Fibroblast of lung (primary cell): ENCODE data around the gene CTDSP1.

ENCODE experiments used
- CTCF ChIP-seq, 2 donors: IDR thresholded peaks in 1 of 2; conservative IDR thresholded peaks in 1 of 2; 1 replicate in 1 of 2; 2 replicates in 1 of 2; pipeline ENCODE4 v1.5.1; 2011 to 2012; ENCODE audit warnings: low read length in 2 of 2, control low read depth in 1 of 2, inconsistent platforms in 1 of 2, low read depth in 1 of 2, mild to moderate bottlenecking in 1 of 2
- EZH2 ChIP-seq: IDR thresholded peaks from 2 replicates; pipeline ENCODE4 v1.5.1; 2012; ENCODE audit warnings: low read length, control low read depth, mild to moderate bottlenecking; ENCODE audit errors: missing control alignments

GRCh38 chr2:218436992-218437391, 37.3 kb downstream of the CTDSP1 start:
- TF ChIP-seq CTCF (conservative IDR thresholded peaks at IDR 0.05 in 1 of 2, IDR thresholded peaks at IDR 0.05 in 1 of 2; ENCODE audit: low read depth in 1 of 2, low read length in 2 of 2) (no peak), EZH2 (no peak)
